ENCODE data around the gene HIRA. TPM values are rescaled to one million over a fixed set of nuclear protein-coding genes. Genes with fewer than 3 reads are reported as not detected.

HIRA gene
- total and polyA plus RNA-seq, 9 of the 15 experiments (the other 6 are each of a cell fraction or from before 2014, with no cell fraction given): 0.96 to 132 (median 58.4) TPM

GRCh38 chr22:19360862-19361261 is 70.7 kb downstream of the HIRA start:
- intact Hi-C loops (cut with micrococcal nuclease) (no loop called here), in situ Hi-C loops (cut with MboI) (no loop called here)
- 97% methylated on average over 2 of the region's 2 CpGs for WGBS (ENCODE audit: insufficient coverage, low coverage, missing lambda C conversion rate)
- BruUV-seq (replicated peaks): no TSS peak
- H3K4me1 ChIP-seq (replicated peaks in 1 of 2; ENCODE audit: control insufficient read depth in 2 of 2, insufficient read depth in 2 of 2, low read length in 2 of 2): no peaks in the 10 kb centered on the region
- H4K20me1 ChIP-seq (replicated peaks; ENCODE audit: control insufficient read depth, insufficient read depth, low read length): 0 out of 2 replicates have a peak, but pooled peaks cover 17% of the 10 kb centered on the region
- H3K9me3 ChIP-seq (replicated peaks; ENCODE audit: control insufficient read depth, insufficient read depth, low read depth, low read length): no peaks in the 10 kb centered on the region
- H3K9ac ChIP-seq (ENCODE audit: insufficient read depth in 1 of 2, low read depth in 2 of 2, low read length in 2 of 2): peak overlapping the region in 1 of 2 experiments; percentile 15; a peak in 1 of 4 replicates
- ChIA-PET CTCF (ENCODE audit: low intra/inter-chr PET ratio) (no interaction called here), POLR2A (interaction anchor here (0.6 to 1.9 kb wide), 8 partner anchors 8 to 1298 kb away, joined by 3 to 8 read pairs (median 3); partner anchors contain the start of gene CDC45)
- peaks cover 3% of the 10 kb centered on the region for H3K9me1 ChIP-seq (ENCODE audit: control insufficient read depth, insufficient read depth, low read length)
- FAIRE-seq: no peak
- peaks cover 98% of the 10 kb centered on the region for H3K36me3 ChIP-seq (ENCODE audit: control insufficient read depth, insufficient read depth, low read length)
- H3K4me3 ChIP-seq: no peak overlapping the region
- H2AFZ ChIP-seq (ENCODE audit: low read depth, low read length): no peak overlapping the region
- no peaks in the 10 kb centered on the region for H3K27me3 ChIP-seq (ENCODE audit: control insufficient read depth in 2 of 2, insufficient read depth in 2 of 2, low read length in 2 of 2)
- H3K79me2 ChIP-seq (ENCODE audit: control insufficient read depth, insufficient read depth, low read length): no peaks in the 10 kb centered on the region
- no peak for DNase-seq (ENCODE audit: extremely low read depth in 1 of 4, low spot score in 3 of 4)
- no peak for ATAC-seq
- H3K27ac ChIP-seq (ENCODE audit: extremely low read depth, low read depth, low read length): no peak overlapping the region
- no peak overlapping the region for H3K4me2 ChIP-seq (ENCODE audit: insufficient read depth, low read length)
- TF ChIP-seq KDM4B (IDR thresholded peaks at IDR 0.05; ENCODE audit: borderline replicate concordance in 2 of 2, low read depth in 1 of 2) (no peak), ZNF124 (CRISPR knock-in tag; IDR thresholded peaks at IDR 0.05) (no peak), ZNF583 (CRISPR knock-in tag; IDR thresholded peaks at IDR 0.05) (no peak), L3MBTL2 (IDR thresholded peaks at IDR 0.05) (no peak), POU5F1 (IDR thresholded peaks at IDR 0.05; ENCODE audit: borderline replicate concordance, low read depth, low read length, partially characterized antibody) (no peak), ZNF239 (CRISPR knock-in tag; IDR thresholded peaks at IDR 0.05) (no peak), ZBTB8A (IDR thresholded peaks at IDR 0.05; ENCODE audit: partially characterized antibody) (no peak), SP2 (IDR thresholded peaks at IDR 0.05; ENCODE audit: extremely low read depth, low read depth, low read length, poor library complexity, severe bottlenecking) (no peak), RHOXF2B (CRISPR knock-in tag; conservative IDR thresholded peaks at IDR 0.05) (no peak), NCOA6 (IDR thresholded peaks at IDR 0.05) (no peak), ZNF133 (CRISPR knock-in tag; IDR thresholded peaks at IDR 0.05) (no peak), SMAD1 (IDR thresholded peaks at IDR 0.05; ENCODE audit: low read depth, low read length, partially characterized antibody) (no peak), PYGO2 (tag; IDR thresholded peaks at IDR 0.05) (no peak), E2F4 (CRISPR knock-in tag; IDR thresholded peaks at IDR 0.05; ENCODE audit: low read depth) (peak; percentile 5; the same call in 1 of the 2 replicates), ZNF41 (CRISPR knock-in tag; conservative IDR thresholded peaks at IDR 0.05) (no peak), ZNF324 (CRISPR knock-in tag; IDR thresholded peaks at IDR 0.05) (no peak)
- TF ChIP-seq, protein P1, sequence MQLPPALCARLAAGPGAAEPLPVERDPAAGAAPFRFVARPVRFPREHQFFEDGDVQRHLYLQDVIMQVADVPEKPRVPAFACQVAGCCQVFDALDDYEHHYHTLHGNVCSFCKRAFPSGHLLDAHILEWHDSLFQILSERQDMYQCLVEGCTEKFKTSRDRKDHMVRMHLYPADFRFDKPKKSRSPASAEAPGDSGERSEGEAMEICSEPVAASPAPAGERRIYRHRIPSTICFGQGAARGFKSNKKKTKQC (CRISPR knock-in tag; IDR thresholded peaks at IDR 0.05): 0 out of 2 replicates have a peak, but pooled peaks have one; percentile 53
- TF ChIP-seq, protein P2, sequence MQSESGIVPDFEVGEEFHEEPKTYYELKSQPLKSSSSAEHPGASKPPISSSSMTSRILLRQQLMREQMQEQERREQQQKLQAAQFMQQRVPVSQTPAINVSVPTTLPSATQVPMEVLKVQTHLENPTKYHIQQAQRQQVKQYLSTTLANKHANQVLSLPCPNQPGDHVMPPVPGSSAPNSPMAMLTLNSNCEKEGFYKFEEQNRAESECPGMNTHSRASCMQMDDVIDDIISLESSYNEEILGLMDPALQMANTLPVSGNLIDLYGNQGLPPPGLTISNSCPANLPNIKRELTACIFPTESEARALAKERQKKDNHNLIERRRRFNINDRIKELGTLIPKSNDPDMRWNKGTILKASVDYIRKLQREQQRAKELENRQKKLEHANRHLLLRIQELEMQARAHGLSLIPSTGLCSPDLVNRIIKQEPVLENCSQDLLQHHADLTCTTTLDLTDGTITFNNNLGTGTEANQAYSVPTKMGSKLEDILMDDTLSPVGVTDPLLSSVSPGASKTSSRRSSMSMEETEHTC (IDR thresholded peaks at IDR 0.05): no peak
- TF ChIP-seq, protein P3, sequence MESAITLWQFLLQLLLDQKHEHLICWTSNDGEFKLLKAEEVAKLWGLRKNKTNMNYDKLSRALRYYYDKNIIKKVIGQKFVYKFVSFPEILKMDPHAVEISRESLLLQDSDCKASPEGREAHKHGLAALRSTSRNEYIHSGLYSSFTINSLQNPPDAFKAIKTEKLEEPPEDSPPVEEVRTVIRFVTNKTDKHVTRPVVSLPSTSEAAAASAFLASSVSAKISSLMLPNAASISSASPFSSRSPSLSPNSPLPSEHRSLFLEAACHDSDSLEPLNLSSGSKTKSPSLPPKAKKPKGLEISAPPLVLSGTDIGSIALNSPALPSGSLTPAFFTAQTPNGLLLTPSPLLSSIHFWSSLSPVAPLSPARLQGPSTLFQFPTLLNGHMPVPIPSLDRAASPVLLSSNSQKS (CRISPR knock-in tag; IDR thresholded peaks at IDR 0.05): no peak
